ENCODE results near the gene MYO18B.

- TF ChIP-seq TCF12 (IDR thresholded peaks at IDR 0.05; ENCODE audit: low read depth) (no peak), MAX (IDR thresholded peaks at IDR 0.05) (no peak), YY1 (IDR thresholded peaks at IDR 0.05; ENCODE audit: low read depth) (no peak), TEAD4 (IDR thresholded peaks at IDR 0.05) (no peak), RAD21 (IDR thresholded peaks at IDR 0.05; ENCODE audit: low read depth) (no peak), ZBTB7A (IDR thresholded peaks at IDR 0.05; ENCODE audit: low read depth) (no peak), NFIC (IDR thresholded peaks at IDR 0.05) (no peak), CEBPB (IDR thresholded peaks at IDR 0.05) (no peak), FOXM1 (IDR thresholded peaks at IDR 0.05; ENCODE audit: borderline replicate concordance, low read depth) (no peak)
Observed at GRCh38 chr22:26031641-26032040, 289.7 kb downstream of the MYO18B start.
